HCT116 (cell line): ENCODE results near the gene STK16.

ENCODE experiments used
- EGR1 ChIP-seq: IDR thresholded peaks from 2 replicates; pipeline ENCODE4 v1.6.1; 2012; ENCODE audit warnings: low read depth
- ELF1 ChIP-seq: IDR thresholded peaks from 2 replicates; pipeline ENCODE4 v1.6.1; 2012; ENCODE audit warnings: low read depth, borderline replicate concordance
- EZH2 ChIP-seq: fragments of 200-600 bp; sonication (generic); IDR thresholded peaks from 2 replicates; pipeline ENCODE4 v1.6.1; 2017; ENCODE audit warnings: antibody characterized with exemption, mixed run types
- POLR2A ChIP-seq: IDR thresholded peaks from 2 replicates; pipeline ENCODE4 v1.7.0; 2011; ENCODE audit warnings: borderline replicate concordance; ENCODE audit not compliant: insufficient read depth, insufficient read length; ENCODE audit errors: extremely low read depth
- POLR2AphosphoS5 ChIP-seq: IDR thresholded peaks from 2 replicates; pipeline ENCODE4 v1.6.1; 2011; ENCODE audit warnings: mild to moderate bottlenecking, low read depth, low read length, moderate library complexity
- RAD21 ChIP-seq: IDR thresholded peaks from 2 replicates; pipeline ENCODE4 v1.6.1; 2012; ENCODE audit warnings: low read depth, mild to moderate bottlenecking
- SP1 ChIP-seq: IDR thresholded peaks from 2 replicates; pipeline ENCODE4 v1.6.1; 2012; ENCODE audit warnings: low read depth
- TCF7L2 ChIP-seq: IDR thresholded peaks from 2 replicates; pipeline ENCODE4 v1.7.0; 2011; ENCODE audit warnings: borderline replicate concordance, inconsistent platforms; ENCODE audit not compliant: insufficient read depth, insufficient read length; ENCODE audit errors: extremely low read depth
- ZFX ChIP-seq: fragments of 450-650 bp; IDR thresholded peaks from 2 replicates; pipeline ENCODE4 v1.6.1; 2017
- ZNF274 ChIP-seq: fragments of 200-500 bp; sonication (Bioruptor generic); IDR thresholded peaks from 2 replicates; pipeline ENCODE4 v1.6.1; 2014; ENCODE audit warnings: mild to moderate bottlenecking, low read depth, low read length, inconsistent platforms
- TF ChIP-seq, protein P1 (sequence below): IDR thresholded peaks from 2 replicates; pipeline ENCODE4 v1.6.1; 2012
- TF ChIP-seq, protein P2 (sequence below), 3 experiments: fragments of 200-600 bp in 1 of 3; sonication (generic) in 1 of 3; IDR thresholded peaks in 2 of 3; conservative IDR thresholded peaks in 1 of 3; 2 replicates each; pipeline ENCODE4 v1.5.1; 2012 to 2017; ENCODE audit warnings: low read depth in 2 of 3, low read length in 2 of 3, antibody characterized with exemption in 1 of 3, borderline replicate concordance in 1 of 3, control low read depth in 1 of 3, mild to moderate bottlenecking in 1 of 3, mixed read lengths in 1 of 3, mixed run types in 1 of 3, moderate library complexity in 1 of 3; ENCODE audit not compliant: insufficient read depth in 1 of 3

DNA sequence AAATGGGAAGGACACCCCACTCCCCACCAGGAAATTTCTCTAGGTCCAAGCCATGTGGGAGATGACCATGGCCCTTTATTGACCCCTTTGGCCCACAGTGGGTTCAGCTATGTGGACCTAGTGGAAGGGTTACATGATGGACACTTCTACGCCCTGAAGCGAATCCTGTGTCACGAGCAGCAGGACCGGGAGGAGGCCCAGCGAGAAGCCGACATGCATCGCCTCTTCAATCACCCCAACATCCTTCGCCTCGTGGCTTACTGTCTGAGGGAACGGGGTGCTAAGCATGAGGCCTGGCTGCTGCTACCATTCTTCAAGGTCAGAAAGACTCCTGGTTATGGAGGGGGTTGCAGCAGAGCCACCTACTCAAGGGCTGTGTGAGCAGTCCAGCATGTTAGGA, 1.3 kb downstream of the STK16 start:
- TF ChIP-seq POLR2A (no peak), SP1 (no peak), ZNF274 (no peak), EGR1 (no peak), ZFX (no peak), POLR2AphosphoS5 (no peak), RAD21 (no peak), EZH2 (no peak), ELF1 (no peak), TCF7L2 (no peak)
- TF ChIP-seq, protein P1, sequence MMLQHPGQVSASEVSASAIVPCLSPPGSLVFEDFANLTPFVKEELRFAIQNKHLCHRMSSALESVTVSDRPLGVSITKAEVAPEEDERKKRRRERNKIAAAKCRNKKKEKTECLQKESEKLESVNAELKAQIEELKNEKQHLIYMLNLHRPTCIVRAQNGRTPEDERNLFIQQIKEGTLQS, result no peak
- TF ChIP-seq, protein P2, sequence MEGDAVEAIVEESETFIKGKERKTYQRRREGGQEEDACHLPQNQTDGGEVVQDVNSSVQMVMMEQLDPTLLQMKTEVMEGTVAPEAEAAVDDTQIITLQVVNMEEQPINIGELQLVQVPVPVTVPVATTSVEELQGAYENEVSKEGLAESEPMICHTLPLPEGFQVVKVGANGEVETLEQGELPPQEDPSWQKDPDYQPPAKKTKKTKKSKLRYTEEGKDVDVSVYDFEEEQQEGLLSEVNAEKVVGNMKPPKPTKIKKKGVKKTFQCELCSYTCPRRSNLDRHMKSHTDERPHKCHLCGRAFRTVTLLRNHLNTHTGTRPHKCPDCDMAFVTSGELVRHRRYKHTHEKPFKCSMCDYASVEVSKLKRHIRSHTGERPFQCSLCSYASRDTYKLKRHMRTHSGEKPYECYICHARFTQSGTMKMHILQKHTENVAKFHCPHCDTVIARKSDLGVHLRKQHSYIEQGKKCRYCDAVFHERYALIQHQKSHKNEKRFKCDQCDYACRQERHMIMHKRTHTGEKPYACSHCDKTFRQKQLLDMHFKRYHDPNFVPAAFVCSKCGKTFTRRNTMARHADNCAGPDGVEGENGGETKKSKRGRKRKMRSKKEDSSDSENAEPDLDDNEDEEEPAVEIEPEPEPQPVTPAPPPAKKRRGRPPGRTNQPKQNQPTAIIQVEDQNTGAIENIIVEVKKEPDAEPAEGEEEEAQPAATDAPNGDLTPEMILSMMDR (IDR thresholded peaks at IDR 0.05 in 2 of 3, conservative IDR thresholded peaks at IDR 0.05 in 1 of 3; ENCODE audit: borderline replicate concordance in 1 of 3, insufficient read depth in 1 of 3, low read depth in 2 of 3, low read length in 2 of 3), result no peak
